Prostate gland (tissue), 2 donors: ENCODE measurements around the gene RAB3IL1.

Source experiments
- CTCF ChIP-seq, 4 experiments: fragments of 200-600 bp in 2 of 4; fragments of 450-650 bp in 2 of 4; sonication (generic) in 2 of 4; IDR thresholded peaks; 1 replicate in 3 of 4; 2 replicates in 1 of 4; pipeline ENCODE4 v1.5.1; 2016 to 2019; ENCODE audit warnings: antibody characterized with exemption in 4 of 4, mild to moderate bottlenecking in 2 of 4, moderate library complexity in 2 of 4
- POLR2A ChIP-seq: fragments of 450-650 bp; IDR thresholded peaks from one replicate; pipeline ENCODE4 v1.6.1; 2016; ENCODE audit warnings: antibody characterized with exemption, mild to moderate bottlenecking

GRCh38 chr11:61900251-61900650 lies 17.1 kb downstream of the RAB3IL1 start:
- TF ChIP-seq CTCF (IDR thresholded peaks at IDR 0.05) (no peak), POLR2A (no peak)
